ENCODE results near the gene FUBP1.

Gene FUBP1

DNA sequence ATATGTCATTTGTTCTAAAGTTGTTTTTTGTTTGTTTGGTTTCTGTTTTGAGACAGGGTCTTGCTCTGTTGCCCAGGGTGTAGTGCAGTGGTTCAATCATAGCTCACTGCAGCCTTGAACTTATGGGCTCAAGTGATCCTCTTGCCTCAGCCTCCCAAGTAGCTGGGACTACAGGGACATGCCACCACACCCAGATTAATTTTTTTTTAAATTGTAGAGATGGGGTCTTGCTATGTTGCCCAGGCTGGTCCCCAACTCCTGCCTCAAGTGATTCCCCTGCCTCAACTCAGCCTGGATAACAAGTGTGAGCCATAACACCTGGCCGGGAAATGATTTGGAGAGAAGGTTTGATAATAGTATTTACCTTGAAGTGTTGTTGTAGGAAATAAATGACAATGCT is 72.2 kb downstream of the FUBP1 start:
- H3K4me1 ChIP-seq (ENCODE audit: control insufficient read depth, low read length) = no peaks in the 10 kb centered on the region
- H3K27ac ChIP-seq (ENCODE audit: low read depth, low read length) = no peak overlapping the region
- H3K9me3 ChIP-seq (ENCODE audit: control insufficient read depth, insufficient read depth, low read length) = no peaks in the 10 kb centered on the region
- TF ChIP-seq, protein P1, sequence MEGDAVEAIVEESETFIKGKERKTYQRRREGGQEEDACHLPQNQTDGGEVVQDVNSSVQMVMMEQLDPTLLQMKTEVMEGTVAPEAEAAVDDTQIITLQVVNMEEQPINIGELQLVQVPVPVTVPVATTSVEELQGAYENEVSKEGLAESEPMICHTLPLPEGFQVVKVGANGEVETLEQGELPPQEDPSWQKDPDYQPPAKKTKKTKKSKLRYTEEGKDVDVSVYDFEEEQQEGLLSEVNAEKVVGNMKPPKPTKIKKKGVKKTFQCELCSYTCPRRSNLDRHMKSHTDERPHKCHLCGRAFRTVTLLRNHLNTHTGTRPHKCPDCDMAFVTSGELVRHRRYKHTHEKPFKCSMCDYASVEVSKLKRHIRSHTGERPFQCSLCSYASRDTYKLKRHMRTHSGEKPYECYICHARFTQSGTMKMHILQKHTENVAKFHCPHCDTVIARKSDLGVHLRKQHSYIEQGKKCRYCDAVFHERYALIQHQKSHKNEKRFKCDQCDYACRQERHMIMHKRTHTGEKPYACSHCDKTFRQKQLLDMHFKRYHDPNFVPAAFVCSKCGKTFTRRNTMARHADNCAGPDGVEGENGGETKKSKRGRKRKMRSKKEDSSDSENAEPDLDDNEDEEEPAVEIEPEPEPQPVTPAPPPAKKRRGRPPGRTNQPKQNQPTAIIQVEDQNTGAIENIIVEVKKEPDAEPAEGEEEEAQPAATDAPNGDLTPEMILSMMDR (IDR thresholded peaks at IDR 0.05; ENCODE audit: low read depth, low read length, poor library complexity, severe bottlenecking) = no peak
- TF ChIP-seq EZH2phosphoT487 (IDR thresholded peaks at IDR 0.05; ENCODE audit: borderline replicate concordance, low read length) = no peak
- H4K20me1 ChIP-seq (ENCODE audit: control insufficient read depth, insufficient read depth, low read depth, low read length) = no peaks in the 10 kb centered on the region
- no peaks in the 10 kb centered on the region for H3K79me2 ChIP-seq (ENCODE audit: control insufficient read depth, low read length)
- H3F3A ChIP-seq (ENCODE audit: control insufficient read depth, insufficient read depth) = no peaks in the 10 kb centered on the region; the same call in 1 of the 2 replicates
- H3K4me2 ChIP-seq (ENCODE audit: low read length) = no peak overlapping the region
- H3K36me3 ChIP-seq (ENCODE audit: control insufficient read depth, low read length) = no peaks in the 10 kb centered on the region
- H3K27me3 ChIP-seq (ENCODE audit: control insufficient read depth, low read length) = no peaks in the 10 kb centered on the region
- H3K4me3 ChIP-seq (ENCODE audit: low read length) = no peak overlapping the region
- no peaks in the 10 kb centered on the region for H3K9me2 ChIP-seq (replicated peaks; ENCODE audit: control insufficient read depth, low read length)

DNA sequence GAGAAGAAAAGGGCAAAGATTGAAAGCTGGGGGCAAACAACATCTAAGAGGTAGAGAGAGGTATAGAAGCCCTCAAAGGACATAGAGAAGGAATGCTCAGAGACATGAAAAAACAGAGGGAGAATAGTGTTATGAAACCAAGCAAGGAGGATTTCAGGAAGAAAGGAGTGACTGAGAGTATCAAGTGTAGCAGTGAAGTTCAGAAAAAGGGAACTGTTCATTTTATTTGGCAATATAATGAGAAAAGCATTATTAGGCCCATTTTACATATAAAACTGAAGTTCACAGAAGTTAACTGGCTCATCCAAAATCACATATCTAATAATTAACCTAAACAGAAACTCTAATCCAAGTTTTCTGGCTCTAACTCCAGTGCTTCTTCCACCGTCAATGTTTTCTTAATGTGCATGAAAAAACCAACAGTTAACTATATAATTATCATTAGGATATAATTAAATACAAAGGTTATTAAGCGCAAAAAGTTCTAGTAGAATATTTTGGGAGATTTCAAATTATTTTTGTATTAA is 72.8 kb downstream of the FUBP1 start:
- Histone ChIP-seq H4K20me1 (ENCODE audit: control insufficient read depth, insufficient read depth, low read depth, low read length) (no peaks in the 10 kb centered on the region), H3K4me2 (ENCODE audit: low read length) (no peak overlapping the region), H3K27ac (ENCODE audit: low read depth, low read length) (no peak overlapping the region), H3F3A (ENCODE audit: control insufficient read depth, insufficient read depth) (no peaks in the 10 kb centered on the region; the same call in 1 of the 2 replicates), H3K79me2 (ENCODE audit: control insufficient read depth, low read length) (no peaks in the 10 kb centered on the region), H3K4me3 (ENCODE audit: low read length) (no peak overlapping the region), H3K9me2 (replicated peaks; ENCODE audit: control insufficient read depth, low read length) (no peaks in the 10 kb centered on the region), H3K9me3 (ENCODE audit: control insufficient read depth, insufficient read depth, low read length) (no peaks in the 10 kb centered on the region), H3K27me3 (ENCODE audit: control insufficient read depth, low read length) (no peaks in the 10 kb centered on the region), H3K36me3 (ENCODE audit: control insufficient read depth, low read length) (no peaks in the 10 kb centered on the region), H3K4me1 (ENCODE audit: control insufficient read depth, low read length) (no peaks in the 10 kb centered on the region)
- TF ChIP-seq, protein P1 (IDR thresholded peaks at IDR 0.05; ENCODE audit: low read depth, low read length, poor library complexity, severe bottlenecking) = no peak
- no peak for TF ChIP-seq EZH2phosphoT487 (IDR thresholded peaks at IDR 0.05; ENCODE audit: borderline replicate concordance, low read length)

DNA sequence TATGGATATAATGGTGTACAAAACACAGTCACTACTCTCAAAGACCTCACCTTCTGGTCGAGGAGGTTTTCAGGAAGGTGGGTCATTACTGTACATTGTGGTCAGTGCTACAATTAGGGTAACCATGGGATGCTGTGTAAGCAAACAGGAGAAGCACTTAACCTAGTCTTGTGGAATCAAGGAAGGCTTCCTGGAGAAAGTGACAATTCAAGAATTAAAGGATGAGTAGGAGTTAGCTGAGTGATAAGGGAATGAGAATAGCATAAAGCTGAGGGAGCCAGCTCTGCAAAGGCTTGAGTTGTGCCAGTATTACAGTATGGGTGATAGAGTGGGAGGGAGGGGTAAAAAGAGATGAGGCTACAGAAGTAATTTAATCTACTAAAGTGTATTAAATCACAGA is 73.3 kb downstream of the FUBP1 start:
- H3K4me3 ChIP-seq (ENCODE audit: low read length) = no peak overlapping the region
- H3K4me1 ChIP-seq (ENCODE audit: control insufficient read depth, low read length) = no peaks in the 10 kb centered on the region
- H3K27ac ChIP-seq (ENCODE audit: low read depth, low read length) = no peak overlapping the region
- H3K79me2 ChIP-seq (ENCODE audit: control insufficient read depth, low read length) = no peaks in the 10 kb centered on the region
- no peaks in the 10 kb centered on the region for H3K27me3 ChIP-seq (ENCODE audit: control insufficient read depth, low read length)
- no peaks in the 10 kb centered on the region for H3K36me3 ChIP-seq (ENCODE audit: control insufficient read depth, low read length)
- TF ChIP-seq, protein P1 (IDR thresholded peaks at IDR 0.05; ENCODE audit: low read depth, low read length, poor library complexity, severe bottlenecking) = no peak
- no peak for TF ChIP-seq EZH2phosphoT487 (IDR thresholded peaks at IDR 0.05; ENCODE audit: borderline replicate concordance, low read length)
- H3K9me3 ChIP-seq (ENCODE audit: control insufficient read depth, insufficient read depth, low read length) = no peaks in the 10 kb centered on the region
- no peaks in the 10 kb centered on the region for H3K9me2 ChIP-seq (replicated peaks; ENCODE audit: control insufficient read depth, low read length)
- H3F3A ChIP-seq (ENCODE audit: control insufficient read depth, insufficient read depth) = no peaks in the 10 kb centered on the region; the same call in 1 of the 2 replicates
- no peak overlapping the region for H3K4me2 ChIP-seq (ENCODE audit: low read length)
- no peaks in the 10 kb centered on the region for H4K20me1 ChIP-seq (ENCODE audit: control insufficient read depth, insufficient read depth, low read depth, low read length)
